ENCODE results near the gene RFX2.
"Not testable (repeated sequence)": the region's sequence is repeated elsewhere in the genome, so short reads cannot be mapped to it uniquely, and the experiment has no call there.

Gene RFX2

DNA sequence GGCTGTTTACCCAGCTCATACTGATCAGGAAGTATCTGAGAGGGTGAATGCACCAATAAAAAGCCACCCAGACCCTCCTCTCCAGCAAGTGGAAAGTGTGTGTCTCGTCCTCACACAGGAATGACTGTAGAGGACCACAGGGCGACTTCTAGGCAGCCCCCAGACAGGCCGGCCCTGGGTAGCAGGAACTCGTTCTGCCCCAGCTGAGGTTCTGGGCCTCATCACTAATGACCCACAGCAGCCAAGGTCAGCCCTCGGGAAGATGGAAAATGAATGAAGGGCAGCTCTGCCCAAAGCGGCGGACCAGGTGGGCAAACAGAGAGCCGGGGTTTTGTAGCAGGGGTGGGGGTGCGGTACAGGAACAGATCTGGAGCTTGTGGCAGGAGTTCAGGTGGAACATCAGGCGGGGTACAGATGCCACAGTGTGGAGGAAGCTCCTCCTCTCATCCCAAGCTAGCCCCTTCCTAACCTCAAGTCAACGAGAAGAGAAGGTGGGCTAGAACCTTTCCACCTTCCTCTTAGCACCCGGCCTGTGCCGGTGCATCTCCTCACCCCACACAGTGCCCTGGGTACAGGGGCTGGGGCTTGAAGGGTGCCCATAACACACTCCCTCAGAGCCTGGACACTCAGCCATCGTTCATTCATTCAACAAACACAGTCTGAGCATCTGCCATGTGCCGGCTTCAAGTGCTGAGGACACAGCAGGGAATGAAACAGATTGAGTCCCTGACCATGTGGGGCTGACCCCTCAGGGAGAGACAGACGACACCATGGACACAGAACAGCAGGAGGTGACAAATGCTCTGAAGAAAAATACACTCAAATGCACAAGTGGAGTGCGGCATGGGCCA lies 36.2 kb downstream of the RFX2 start:
- no peak for DNase-seq

DNA sequence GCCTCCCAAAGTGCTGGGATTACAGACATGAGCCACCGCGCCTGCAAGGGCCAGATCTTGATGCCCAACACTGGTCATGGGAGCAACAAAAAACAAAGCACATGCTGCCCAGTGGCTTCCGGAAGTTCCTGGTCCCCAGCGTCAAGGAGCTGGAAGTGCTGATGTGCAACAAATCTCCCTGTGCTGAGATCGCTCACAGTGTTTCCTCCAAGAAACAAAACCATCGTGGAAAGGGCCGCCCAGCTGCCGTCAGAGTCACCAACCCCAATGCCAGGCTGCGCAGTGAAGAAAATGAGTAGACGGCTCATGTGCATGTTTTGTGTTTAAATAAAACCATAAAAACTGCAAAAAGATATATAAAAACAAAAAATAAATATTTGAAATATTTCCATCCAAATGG lies 37.1 kb downstream of the RFX2 start:
- not testable (repeated sequence) for DNase-seq

- no peak for DNase-seq
Observed at GRCh38 chr19:6071875-6072274, 38.4 kb downstream of the RFX2 start.

DNA sequence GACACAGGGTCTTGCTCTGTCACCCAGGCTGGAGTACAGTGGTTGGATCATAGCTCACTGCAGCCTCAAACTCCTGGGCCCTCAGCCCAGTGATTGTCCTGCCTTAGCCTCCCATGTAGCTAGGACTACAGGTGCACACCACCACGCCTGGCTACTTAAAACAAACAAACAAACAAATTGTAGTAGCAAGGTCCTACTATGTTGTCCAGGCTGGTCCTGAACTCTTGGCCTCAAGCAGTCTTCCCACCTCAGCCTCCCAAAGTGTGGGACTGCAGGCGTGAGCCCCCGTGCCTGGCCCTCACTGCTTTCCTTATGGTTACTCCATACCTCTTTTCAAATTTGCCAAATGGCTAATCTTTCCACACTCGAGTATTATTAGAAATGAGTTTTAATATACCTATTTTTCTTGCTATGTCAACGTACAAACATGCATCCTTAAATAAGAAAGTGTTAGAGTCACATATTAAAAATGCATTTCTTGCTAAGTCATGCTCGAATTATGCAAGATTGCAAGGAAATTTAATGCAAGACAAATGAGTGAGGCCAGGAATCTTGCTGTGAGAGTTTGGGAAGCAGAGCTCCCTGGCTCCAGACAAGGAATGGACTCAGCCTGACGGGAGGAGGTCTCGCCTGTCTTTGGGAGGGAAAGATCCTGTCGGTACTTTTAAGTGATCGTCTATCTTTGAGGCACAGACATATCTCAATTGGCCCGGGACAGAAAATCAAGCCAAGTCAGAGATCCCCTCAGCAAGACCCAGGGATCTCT lies 39.4 kb downstream of the RFX2 start:
- no peak for DNase-seq

DNA sequence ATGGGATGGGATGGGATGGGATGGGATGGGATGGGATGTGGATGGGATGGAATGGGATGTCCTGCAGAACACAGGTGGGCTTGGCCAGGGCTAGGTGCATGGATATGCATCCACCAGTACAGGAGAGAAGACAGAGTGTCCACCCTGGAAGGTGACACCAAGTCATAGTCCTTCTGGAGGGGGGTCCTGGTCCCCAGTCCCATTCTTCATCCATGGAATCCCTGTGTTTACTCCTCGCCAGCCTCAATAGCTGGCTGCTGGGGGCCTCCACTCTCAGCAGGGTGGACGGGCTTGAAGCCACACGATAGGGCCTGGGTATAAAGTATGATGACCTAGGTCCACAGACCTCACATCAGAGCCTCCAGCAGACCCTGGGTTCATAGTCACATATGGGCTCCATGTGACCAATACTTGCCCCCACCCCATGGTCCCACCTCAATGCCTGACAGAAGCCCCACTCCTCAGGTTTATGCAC lies 40.1 kb downstream of the RFX2 start:
- DNase-seq, result no peak

DNA sequence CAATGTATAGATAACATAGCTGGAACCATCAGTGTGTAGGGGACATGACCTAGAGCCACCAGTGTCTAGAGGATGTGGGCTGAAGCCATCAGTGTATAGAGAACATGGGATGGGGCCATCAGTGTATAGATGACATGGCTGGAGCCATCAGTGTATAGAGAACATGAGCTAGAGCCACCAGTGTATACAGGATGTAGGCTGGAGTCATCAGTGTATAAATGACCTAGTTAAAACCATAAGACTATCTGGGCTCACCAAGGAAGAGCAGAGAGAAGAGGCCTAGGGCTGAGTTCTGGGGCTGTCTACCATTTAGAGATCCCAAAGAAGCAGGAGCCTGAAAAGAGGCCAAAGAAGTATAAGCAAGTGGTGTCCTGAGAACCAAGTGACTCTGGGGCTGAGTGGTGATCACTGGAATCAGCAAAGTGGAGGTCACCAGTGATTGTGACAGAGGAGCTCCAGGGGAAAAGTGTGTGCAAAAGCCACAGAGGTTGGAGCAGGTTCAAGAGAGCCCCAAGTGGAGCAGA lies 41.0 kb downstream of the RFX2 start:
- DNase-seq, result no peak

DNA sequence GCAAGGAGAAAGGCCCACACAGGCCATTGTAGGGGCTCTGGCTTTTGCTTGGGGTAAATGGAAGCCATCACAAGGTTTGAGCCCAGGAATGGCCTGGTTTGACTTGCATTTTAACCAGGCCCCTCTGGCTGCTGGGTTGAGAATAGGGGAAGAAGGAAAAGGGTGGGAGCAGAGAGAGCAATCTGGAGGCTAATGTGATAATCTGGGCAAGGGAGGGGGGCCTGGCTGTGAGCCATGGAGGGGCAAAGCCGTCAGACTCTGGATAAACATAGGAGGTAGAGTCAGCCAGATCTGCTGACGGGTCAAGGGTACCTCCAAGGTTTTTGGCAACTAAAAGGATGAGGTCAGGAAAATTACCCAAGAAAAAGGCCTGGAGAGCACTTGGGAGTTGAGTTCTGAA lies 41.6 kb downstream of the RFX2 start:
- no peak for DNase-seq

DNA sequence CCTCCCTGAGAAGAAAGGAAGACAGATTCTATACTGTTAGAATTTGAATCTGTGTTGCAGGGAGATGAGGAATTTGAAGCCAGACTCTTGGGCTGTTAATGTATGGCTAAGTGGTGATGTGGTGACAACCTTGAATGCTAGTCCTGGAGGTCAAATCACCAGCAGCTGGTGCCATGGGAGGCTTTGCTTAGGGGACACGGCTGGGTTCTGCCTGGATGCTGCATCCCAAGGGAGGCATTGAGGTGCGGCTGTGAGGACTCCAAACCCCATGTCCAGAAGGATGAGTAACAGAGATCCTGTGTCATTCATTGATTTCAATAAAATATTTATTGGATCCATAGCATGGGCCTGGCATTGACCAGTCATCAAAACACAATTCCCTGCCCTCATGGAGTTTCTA lies 42.3 kb downstream of the RFX2 start:
- DNase-seq, result no peak

DNA sequence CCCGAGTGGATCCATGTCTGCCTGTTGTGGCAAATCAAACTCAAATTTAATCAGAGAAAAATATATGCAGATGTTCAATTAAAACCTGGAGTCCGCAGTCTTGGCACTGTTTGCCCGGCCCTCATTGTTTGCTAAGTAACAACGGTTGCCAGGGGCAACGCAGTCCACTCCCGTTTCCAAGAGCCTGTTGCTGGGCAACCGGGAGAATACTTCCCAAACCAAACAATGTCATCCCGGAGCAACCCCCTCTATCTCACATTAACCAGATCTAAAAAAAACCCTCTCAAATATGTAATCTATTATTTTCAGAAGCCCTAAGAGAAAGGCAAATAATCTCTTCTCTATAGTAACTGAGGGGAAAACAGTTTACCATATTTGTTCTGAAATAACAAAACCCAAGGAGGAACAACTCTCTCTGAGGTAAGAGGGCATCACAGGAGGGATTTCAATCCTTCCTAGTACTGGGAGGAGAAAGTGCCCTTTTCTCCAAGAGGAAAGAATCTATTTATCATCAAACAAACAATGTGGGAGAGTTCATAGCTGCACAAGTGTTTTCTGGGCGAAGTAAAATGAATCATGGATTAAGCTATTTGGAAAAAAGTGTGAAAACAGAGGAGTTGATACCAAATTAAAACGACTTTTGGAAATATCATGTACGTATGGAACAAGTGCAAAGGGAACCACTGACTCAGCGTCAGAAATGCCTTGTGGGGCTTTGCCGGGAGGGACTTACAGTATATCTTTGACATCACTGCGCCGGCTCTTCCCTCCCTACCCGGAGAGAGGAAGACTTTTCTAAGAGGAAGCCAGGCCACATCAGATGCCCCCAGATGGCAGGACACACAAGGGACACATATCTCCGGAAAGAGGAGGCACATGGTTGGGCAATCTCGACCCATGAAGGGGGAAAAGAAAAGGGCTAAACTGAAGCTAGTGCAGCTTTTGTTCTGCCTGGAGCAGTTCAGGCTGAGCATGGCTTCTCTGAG lies 43.3 kb downstream of the RFX2 start:
- DNase-seq, result peak; percentile 18

GRCh38 chr19:6065685-6066374 lies 44.5 kb downstream of the RFX2 start:
- peak; percentile 56 for DNase-seq

GRCh38 chr19:6064336-6065073 lies 45.8 kb downstream of the RFX2 start:
- DNase-seq, result no peak

DNA sequence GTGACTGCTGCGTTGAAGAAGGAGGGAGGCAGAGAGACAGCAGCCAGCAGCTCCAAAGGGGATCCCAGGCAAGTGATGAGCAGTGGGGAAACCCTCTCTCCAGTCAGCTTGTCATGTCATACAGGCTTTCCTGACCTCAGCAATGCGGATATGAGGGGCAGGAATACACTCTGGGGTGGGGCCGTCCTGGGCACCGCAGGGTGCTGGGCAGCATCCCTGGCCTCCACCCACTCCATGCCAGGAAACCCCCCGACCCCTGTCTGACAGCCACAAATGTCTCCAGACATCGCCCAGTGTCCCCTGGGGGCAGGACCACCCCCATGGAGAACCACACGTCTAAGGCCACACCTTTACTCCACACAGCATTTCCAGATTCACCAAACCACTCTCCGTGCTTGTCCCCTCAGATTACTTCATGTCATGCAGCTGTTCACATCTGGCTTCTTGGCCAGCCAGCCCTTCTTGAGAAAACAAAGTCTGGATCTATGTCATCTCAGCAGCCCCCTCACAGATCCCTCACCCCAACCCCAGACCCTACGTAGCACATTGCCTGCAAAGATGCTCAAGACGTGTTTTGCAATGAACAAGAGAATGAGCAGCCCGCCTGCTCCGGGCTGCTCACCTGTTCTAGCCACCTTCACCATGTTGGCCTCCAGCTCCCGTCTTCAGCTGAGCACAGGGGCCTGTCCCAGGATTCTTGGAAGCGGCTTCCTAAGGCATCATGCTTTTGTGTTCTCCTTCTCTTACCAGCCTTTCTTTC lies 46.5 kb downstream of the RFX2 start:
- no peak for DNase-seq

GRCh38 chr19:6062961-6063575 lies 47.2 kb downstream of the RFX2 start:
- DNase-seq, result no peak

DNA sequence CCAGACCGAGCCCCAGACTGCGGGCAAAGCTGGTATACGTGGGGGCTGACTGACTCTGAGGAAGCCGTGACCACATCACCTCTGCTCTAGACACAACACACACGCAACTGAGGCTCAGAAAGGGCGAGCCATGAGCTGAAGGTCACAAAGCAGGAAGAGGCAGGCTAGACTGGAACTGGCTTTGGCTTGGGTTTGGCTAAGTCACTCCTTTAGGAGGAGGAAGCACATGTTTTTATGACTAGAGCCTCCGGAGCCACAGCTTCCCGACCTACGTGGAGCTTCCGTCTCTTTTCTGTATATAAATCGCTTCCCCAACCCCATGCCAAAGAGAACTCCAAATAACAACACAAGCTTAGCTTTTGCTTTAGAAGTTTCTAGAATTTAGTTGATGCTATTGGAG lies 48.0 kb downstream of the RFX2 start:
- DNase-seq, result peak; percentile 35

- DNase-seq, result no peak
Observed at GRCh38 chr19:6061376-6062130, 48.7 kb downstream of the RFX2 start.

- DNase-seq, result peak; percentile 41
Observed at GRCh38 chr19:6060600-6061375, 49.5 kb downstream of the RFX2 start.

DNA sequence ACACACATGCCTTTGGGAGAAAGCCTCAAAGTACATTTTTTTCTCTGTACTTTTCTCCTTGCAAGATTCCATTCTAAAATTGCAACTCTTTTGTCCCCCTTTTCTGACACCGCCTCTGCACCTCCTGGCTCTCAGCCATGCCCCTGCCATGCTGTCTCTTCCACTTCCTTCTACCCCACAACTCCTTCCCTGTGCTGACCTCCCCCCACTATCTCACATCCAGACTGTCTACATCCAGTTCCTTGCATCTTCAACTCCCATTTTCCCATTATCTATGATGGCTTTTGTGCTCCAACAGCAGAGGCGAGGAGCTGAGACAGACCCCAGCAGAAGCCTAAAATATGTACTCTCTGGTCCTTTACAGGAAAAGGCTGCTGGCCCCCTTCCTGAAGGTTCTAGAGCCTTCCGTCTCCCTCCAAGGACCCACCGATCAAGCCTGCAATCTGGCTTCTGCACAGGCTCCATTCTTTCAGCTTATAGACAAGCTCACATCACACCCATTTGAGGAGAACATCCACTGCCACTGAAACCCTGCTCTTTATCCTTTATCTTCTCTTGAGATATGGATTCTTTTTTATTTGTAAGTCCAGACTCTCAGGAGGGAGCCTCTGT lies 50.2 kb downstream of the RFX2 start:
- no peak for DNase-seq

- DNase-seq, result no peak
Observed at GRCh38 chr19:6059396-6059947, 50.8 kb downstream of the RFX2 start.
